H1 (cell line): ENCODE measurements around the gene GALNT7. TPM values are rescaled to one million over a fixed set of nuclear protein-coding genes. Genes with fewer than 3 reads are reported as not detected.

Experiments used
- CEBPB ChIP-seq: IDR thresholded peaks from 2 replicates; pipeline ENCODE4 v1.6.1; 2012; ENCODE audit warnings: low read depth, low read length
- CHD2 ChIP-seq: IDR thresholded peaks from 2 replicates; pipeline ENCODE4 v1.6.1; 2012; ENCODE audit warnings: low read length, improper control_type of control experiment
- HDAC6 ChIP-seq: IDR thresholded peaks from one replicate; pipeline ENCODE4 v1.7.1; 2012; ENCODE audit warnings: low read depth, mild to moderate bottlenecking, inconsistent platforms, low read length, moderate library complexity
- NANOG ChIP-seq: IDR thresholded peaks from 2 replicates; pipeline ENCODE4 v1.6.1; 2011; ENCODE audit warnings: low read length, low read depth, mild to moderate bottlenecking, inconsistent platforms; ENCODE audit not compliant: insufficient read depth, poor library complexity, severe bottlenecking
- POU5F1 ChIP-seq: IDR thresholded peaks from 2 replicates; pipeline ENCODE4 v1.6.1; 2011; ENCODE audit warnings: low read depth, mild to moderate bottlenecking, low read length, moderate library complexity
- SP2 ChIP-seq: IDR thresholded peaks from 2 replicates; pipeline ENCODE4 v1.6.1; 2012; ENCODE audit warnings: mild to moderate bottlenecking, low read length, inconsistent platforms
- TCF12 ChIP-seq: IDR thresholded peaks from 2 replicates; pipeline ENCODE4 v1.6.1; 2011; ENCODE audit warnings: low read depth, mild to moderate bottlenecking, low read length
- TEAD4 ChIP-seq: IDR thresholded peaks from 2 replicates; pipeline ENCODE4 v1.6.1; 2012; ENCODE audit warnings: low read depth, low read length, inconsistent platforms, mixed read lengths
- polyA plus RNA-seq, 7 experiments: library from polyadenylated mRNA; depleted of rRNA in 3 of 7; stranded (reverse) in 5 of 7; unstranded in 2 of 7; fragments of >200 nt in 5 of 7; fragments of 200-250 nt in 2 of 7; gene quantifications; 1 replicate in 5 of 7; 2 replicates in 1 of 7; 4 replicates in 1 of 7; pipeline versions ENCODE4 v1.2.1 to v1.2.3, GENCODE V29; 2011 to 2013; ENCODE audit warnings: missing spikeins in 2 of 7, mixed read lengths in 2 of 7
- total RNA-seq: library from RNA; stranded (reverse); fragmentation: NEBNext Ultra II Directional; extraction: Animal tissue kit (Norgen Biotek cat#: 25700); gene quantifications from 2 replicates; pipeline ENCODE4 v1.2.1, GENCODE V29; 2021
- TF ChIP-seq, protein P1 (sequence below): fragments of 300-600 bp; sonication (generic); IDR thresholded peaks from 2 replicates; pipeline ENCODE4 v1.7.1; 2012; ENCODE audit warnings: low read length, moderate library complexity, mild to moderate bottlenecking, inconsistent platforms; ENCODE audit not compliant: insufficient replicate concordance
- TF ChIP-seq, protein P2 (sequence below): IDR thresholded peaks from 2 replicates; pipeline ENCODE4 v1.6.1; 2012; ENCODE audit warnings: inconsistent platforms

GALNT7 gene
- total and polyA plus RNA-seq, 2 of the 8 experiments (the other 6 are each of a cell fraction or from before 2014, with no cell fraction given): 22.4 to 85.5 TPM

DNA sequence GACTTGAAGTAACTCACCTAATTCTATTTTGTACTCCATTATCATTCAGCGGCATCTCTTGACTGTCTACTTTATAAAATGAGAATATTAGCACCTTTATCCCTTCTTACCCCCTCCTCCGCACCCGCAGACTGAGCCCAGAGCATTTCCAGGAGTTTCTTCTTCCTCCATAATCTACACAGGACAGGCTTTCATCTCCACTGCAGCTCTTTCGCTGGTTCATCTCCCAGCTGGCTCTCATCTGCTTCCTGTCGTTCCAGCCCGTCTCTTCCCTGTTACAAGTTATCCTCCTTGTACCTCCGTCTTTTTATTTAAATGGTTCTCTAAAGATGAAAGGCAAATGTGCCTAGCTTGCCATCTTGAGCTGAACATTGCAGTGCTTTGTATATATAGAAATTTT is 39.8 kb downstream of the GALNT7 start (continued):
- TF ChIP-seq, protein P1, sequence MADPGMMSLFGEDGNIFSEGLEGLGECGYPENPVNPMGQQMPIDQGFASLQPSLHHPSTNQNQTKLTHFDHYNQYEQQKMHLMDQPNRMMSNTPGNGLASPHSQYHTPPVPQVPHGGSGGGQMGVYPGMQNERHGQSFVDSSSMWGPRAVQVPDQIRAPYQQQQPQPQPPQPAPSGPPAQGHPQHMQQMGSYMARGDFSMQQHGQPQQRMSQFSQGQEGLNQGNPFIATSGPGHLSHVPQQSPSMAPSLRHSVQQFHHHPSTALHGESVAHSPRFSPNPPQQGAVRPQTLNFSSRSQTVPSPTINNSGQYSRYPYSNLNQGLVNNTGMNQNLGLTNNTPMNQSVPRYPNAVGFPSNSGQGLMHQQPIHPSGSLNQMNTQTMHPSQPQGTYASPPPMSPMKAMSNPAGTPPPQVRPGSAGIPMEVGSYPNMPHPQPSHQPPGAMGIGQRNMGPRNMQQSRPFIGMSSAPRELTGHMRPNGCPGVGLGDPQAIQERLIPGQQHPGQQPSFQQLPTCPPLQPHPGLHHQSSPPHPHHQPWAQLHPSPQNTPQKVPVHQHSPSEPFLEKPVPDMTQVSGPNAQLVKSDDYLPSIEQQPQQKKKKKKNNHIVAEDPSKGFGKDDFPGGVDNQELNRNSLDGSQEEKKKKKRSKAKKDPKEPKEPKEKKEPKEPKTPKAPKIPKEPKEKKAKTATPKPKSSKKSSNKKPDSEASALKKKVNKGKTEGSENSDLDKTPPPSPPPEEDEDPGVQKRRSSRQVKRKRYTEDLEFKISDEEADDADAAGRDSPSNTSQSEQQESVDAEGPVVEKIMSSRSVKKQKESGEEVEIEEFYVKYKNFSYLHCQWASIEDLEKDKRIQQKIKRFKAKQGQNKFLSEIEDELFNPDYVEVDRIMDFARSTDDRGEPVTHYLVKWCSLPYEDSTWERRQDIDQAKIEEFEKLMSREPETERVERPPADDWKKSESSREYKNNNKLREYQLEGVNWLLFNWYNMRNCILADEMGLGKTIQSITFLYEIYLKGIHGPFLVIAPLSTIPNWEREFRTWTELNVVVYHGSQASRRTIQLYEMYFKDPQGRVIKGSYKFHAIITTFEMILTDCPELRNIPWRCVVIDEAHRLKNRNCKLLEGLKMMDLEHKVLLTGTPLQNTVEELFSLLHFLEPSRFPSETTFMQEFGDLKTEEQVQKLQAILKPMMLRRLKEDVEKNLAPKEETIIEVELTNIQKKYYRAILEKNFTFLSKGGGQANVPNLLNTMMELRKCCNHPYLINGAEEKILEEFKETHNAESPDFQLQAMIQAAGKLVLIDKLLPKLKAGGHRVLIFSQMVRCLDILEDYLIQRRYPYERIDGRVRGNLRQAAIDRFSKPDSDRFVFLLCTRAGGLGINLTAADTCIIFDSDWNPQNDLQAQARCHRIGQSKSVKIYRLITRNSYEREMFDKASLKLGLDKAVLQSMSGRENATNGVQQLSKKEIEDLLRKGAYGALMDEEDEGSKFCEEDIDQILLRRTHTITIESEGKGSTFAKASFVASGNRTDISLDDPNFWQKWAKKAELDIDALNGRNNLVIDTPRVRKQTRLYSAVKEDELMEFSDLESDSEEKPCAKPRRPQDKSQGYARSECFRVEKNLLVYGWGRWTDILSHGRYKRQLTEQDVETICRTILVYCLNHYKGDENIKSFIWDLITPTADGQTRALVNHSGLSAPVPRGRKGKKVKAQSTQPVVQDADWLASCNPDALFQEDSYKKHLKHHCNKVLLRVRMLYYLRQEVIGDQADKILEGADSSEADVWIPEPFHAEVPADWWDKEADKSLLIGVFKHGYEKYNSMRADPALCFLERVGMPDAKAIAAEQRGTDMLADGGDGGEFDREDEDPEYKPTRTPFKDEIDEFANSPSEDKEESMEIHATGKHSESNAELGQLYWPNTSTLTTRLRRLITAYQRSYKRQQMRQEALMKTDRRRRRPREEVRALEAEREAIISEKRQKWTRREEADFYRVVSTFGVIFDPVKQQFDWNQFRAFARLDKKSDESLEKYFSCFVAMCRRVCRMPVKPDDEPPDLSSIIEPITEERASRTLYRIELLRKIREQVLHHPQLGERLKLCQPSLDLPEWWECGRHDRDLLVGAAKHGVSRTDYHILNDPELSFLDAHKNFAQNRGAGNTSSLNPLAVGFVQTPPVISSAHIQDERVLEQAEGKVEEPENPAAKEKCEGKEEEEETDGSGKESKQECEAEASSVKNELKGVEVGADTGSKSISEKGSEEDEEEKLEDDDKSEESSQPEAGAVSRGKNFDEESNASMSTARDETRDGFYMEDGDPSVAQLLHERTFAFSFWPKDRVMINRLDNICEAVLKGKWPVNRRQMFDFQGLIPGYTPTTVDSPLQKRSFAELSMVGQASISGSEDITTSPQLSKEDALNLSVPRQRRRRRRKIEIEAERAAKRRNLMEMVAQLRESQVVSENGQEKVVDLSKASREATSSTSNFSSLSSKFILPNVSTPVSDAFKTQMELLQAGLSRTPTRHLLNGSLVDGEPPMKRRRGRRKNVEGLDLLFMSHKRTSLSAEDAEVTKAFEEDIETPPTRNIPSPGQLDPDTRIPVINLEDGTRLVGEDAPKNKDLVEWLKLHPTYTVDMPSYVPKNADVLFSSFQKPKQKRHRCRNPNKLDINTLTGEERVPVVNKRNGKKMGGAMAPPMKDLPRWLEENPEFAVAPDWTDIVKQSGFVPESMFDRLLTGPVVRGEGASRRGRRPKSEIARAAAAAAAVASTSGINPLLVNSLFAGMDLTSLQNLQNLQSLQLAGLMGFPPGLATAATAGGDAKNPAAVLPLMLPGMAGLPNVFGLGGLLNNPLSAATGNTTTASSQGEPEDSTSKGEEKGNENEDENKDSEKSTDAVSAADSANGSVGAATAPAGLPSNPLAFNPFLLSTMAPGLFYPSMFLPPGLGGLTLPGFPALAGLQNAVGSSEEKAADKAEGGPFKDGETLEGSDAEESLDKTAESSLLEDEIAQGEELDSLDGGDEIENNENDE: no peak
- TF ChIP-seq TCF12 (no peak), TEAD4 (no peak), SP2 (no peak), NANOG (no peak), POU5F1 (no peak), HDAC6 (no peak), CEBPB (no peak), CHD2 (no peak)
- TF ChIP-seq, protein P2, sequence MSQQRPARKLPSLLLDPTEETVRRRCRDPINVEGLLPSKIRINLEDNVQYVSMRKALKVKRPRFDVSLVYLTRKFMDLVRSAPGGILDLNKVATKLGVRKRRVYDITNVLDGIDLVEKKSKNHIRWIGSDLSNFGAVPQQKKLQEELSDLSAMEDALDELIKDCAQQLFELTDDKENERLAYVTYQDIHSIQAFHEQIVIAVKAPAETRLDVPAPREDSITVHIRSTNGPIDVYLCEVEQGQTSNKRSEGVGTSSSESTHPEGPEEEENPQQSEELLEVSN: no peak
